ENCODE results near the gene LDAF1.
"Not testable (repeated sequence)": the region's sequence is repeated elsewhere in the genome, so short reads cannot be mapped to it uniquely, and the experiment has no call there.

Gene LDAF1

DNA sequence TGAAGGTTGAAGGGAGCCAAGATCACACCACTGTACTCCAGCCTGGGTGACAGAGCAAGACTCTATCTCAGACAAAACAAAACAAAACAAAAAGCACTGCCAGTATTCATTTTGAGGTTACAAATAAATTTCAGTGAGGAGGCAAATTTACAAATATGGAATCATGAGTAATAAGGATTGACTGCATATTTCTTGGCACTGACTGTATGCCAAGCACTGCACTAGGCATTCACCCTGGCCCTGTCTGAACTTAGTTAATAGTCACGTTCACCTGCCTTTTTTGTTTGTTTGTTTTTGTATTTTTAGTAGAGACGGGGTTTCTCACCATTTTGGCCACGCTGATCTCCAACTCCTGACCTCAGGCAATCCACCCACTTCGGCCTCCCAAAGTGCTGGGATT, 5.1 kb downstream of the LDAF1 start:
- no peak for DNase-seq

DNA sequence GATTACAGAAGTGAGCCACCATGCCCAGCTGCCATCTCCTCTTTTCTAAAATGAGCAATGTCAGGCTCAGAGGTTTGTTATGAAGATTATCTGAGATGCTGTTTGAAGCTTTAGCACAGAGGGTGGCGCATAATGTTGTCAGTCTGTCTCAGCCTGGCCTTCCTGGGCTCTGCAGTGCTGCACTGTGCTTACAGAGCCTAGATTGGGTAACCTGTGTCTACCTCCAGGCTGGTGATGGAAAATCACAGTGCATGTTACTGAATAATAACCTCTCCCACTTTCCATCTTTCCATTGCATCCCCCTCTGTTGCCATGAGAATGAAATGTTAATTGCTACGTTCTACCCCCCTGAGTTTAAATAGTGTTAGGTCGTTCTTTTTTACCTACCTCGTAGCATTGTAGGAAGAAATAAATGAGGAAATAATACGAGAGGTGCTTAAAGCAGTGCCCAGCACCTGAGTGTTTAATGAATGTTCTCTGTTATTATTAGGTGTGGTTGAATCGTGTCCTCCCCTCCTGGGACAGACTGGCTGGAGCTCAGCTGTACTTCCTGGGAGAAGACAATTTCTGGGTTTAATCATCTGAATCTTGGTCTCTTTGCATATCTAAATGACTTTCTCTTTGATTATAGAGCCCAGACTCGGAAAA, 6.2 kb downstream of the LDAF1 start:
- DNase-seq: no peak

- DNase-seq: no peak
These were observed 8.1 kb downstream of the LDAF1 start for GRCh38 chr16:21166561-21166961.

DNA sequence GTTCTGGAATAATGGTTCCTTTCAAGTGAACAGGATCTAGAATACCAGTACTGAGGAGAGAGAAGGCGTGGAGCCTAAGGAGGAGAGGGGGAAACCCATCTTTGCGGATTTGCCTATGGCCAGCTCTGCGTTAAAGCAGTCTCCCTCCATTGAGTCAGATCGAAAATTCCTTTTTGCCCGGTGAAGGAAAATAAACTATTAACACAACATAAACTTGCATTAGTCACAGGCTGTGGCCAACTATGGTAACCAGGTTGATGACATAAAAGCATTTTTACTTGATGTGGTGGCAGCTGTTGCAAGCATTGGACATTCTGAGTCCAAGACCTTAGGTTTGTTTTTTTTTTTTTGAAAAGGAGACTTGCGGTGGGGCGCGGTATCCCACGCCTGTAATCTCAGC, 8.9 kb downstream of the LDAF1 start:
- no peak for DNase-seq

DNA sequence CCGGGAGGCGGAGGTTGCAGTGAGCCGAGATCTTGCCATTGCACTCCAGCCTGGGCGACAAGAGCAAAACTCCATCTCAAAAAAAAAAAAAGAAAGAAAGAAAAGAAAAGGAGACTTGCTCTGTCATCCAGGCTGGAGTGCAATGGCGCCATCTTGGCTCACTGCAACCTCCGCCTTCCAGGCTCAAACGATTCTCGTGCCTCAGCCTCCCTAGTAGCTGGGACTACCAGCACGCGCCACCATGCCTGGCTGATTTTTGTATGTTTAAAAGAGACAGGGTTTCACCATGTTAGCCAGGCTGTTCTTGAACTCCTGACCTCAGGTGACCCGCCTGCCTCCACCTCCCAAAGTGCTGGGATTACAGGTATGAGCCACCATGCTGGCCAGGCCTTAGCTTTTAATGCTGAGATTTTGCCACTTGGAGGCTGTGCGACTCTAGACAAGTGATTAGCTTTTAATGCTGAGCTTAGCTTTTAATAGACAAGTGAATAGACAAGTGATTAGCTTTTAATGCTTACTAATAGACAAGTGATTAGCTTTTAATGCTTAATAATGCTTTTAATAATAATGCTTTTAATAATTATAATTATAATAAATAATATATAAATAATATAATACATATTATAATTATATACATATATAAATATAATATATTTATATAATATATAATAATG, 9.6 kb downstream of the LDAF1 start:
- DNase-seq: no peak

DNA sequence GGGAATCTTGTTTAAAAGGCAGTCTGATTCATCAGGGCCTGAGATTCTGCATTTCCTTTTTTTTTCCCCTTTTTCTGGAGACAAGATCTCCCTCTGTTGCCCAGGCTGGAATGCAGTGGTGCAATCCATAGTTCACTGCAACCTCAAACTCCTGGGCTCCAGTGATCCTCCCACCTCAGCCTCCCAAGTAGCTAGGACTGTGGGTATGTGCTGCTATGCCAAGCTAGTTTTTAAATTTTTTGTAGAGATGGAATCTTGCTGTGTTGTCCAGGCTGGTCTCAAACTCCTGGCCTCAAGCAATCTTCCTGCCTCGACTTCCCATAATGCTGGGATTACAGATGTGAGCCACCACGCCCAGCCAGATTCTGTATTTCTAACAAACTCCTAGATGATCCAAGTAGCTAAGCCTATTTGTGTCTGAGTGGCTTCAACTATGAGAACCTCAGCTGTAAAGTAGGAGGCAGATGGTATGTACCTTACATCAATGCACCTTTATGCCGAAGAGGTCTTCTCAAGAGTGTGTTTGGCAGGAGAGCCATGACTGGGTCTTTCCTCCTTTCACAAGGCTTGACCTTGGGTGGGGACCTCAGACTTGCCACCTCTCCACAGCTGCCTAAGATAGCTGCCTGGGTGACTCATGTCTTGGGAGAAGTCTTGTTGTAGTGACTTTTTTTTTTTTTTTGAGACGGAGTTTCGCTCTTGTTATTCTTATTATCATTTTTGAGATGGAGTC, 10.9 kb downstream of the LDAF1 start:
- no peak for DNase-seq

DNA sequence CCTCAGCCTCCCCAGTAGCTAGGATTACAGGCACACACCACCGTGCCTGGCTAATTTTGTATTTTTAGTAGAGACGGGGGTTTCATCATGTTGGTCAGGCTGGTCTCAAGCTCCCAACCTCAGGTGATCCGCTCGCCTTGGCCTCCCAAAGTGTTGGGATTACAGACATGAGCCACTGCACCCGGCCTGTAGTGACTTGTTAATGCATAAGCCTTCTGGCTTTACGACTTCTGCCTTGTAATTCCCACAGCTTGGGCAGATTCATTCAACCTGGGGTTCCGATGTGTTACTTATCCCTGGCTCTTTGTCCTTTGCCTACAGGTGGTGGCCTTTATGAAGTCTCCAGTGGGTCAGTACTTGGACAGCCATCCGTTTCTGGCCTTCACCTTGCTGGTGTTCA, 11.6 kb downstream of the LDAF1 start:
- DNase-seq: not testable (repeated sequence)

- no peak for DNase-seq
These were observed 14.2 kb downstream of the LDAF1 start for GRCh38 chr16:21172650-21173049.

DNA sequence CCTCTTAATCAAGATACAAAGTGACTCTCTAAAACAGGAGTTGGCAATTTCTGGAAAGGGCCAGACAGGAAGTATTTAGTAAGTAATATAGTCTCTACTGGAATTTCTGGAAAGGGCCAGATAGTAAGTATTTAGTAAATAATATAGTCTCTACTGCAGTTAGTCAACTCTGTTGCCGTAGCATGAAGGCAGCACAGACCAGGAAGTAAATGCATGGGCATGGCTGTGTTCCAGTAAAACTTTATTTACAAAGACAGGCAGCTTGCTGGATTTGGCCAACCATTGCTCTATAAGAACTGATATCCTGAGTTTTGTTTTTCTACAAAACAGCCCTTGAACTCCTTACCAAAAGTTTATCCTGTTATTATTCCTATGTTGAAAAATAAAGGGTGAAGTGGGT, 16.9 kb downstream of the LDAF1 start:
- peak; percentile 10 for DNase-seq

DNA sequence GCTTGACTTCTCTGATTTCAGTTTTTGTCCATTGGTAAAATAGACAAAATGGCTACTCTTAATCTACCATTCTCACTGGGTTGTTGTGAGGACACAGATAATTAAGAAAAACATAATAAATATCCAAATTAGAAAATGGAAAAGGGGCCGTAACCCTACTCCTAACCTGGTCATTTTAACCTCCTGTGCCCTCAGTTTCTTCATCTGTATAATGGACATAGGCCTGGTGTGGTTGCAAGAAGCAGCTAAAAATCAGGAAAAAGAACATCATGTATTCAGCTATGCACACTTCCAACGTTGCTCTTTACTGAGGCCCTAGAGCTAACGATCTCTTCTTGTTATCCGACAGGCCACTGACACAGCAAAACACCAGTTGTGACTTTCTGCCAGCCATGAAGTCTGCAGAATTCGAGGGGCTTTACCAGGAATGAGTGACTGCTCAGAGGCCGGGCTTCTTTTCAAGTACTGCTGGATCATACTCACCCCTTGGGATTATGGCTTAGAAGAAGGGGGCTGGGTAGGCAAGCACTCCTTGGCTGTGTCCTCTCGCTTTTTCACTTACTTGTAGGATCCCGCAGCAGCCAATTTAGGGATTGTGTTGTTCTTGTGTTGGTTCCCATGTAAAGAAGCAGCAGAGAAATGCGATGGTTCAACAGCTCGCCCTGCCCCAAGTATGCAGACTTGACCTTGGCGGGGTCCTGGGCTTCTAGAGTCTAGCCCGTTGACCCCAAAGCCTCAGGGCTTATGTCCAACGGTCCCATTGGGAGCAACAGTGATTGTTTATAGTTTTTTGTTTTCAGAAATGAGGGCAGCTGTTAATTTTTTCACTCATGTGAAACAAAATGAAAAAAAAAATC, 20.9 kb downstream of the LDAF1 start:
- no peak for DNase-seq

DNA sequence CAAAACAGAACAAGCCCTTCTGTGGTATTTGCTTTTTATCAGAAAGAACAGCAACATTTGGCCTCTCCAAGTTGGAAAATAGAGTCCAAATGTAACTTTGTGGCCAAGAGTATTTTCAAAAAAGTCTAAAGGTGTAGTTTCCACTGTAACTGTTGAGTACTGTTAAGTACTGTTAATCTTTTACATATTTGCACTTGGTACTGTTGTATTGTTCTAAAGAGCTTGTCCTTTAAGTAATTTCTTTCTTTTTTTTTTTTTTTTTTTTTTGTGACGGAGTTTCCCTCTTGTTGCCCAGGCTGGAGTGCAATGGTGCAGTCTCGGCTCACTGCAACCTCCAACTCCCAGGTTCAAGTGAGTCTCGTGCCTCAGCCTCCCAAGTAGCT, 21.5 kb downstream of the LDAF1 start:
- no peak for DNase-seq

- DNase-seq: no peak
These were observed 25.5 kb downstream of the LDAF1 start for GRCh38 chr16:21183995-21184394.

DNA sequence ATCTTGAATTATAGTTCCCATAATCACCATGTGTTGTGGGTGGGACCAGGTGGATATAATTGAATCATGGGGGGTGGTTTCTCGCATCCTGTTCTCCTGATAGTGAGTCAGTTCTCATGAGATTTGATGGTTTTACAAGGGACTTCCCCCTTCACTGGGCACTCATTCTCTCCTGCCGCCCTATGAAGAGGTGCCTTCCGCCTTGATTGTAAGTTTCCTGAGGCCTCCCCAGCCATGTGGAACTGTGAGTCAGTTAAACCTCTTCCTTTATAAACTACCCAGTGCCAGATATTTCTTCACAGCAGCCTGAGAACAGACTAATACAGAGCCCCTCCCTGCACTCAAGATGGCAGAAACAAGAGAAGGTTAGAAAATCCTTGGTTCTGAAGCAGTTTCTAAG, 26.4 kb downstream of the LDAF1 start:
- DNase-seq: no peak

DNA sequence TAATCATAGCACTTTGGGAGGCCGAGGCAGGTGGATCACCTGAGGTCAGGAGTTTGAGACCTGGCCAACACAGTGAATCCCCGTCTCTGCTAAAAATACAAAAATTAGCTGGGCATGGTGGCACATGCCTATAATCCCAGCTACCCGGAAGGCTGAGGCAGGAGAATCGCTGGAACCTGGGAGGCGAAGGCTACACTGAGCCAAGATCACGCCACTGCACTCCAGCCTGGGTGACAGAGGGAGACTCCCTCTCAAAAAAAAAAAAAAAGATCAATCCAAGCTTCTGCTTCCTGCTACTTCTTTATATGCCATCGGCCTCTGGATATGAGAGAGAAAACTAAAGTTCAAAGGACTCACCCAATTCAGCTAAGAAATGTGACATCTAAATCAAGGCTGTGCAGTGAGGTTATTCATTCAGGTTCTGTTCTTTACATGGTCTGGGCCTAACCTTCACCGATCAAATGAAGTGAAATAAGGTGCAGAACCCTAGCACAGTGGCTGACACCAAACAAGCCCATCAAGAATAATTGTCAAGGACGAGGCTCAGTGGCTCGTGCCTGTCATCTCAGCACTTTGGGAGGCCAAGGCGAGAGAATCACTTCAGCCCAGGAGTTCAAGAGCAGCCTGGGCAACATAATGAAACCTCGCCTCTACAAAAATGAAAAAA, 27.3 kb downstream of the LDAF1 start:
- DNase-seq: no peak

GRCh38 chr16:21186326-21186691, 27.8 kb downstream of the LDAF1 start:
- DNase-seq: no peak

GRCh38 chr16:21189311-21189710, 30.8 kb downstream of the LDAF1 start:
- DNase-seq: no peak

- no peak for DNase-seq
These were observed 31.5 kb downstream of the LDAF1 start for GRCh38 chr16:21190013-21190412.

GRCh38 chr16:21190599-21190998, 32.1 kb downstream of the LDAF1 start:
- DNase-seq: no peak

- DNase-seq: no peak
These were observed 34.5 kb downstream of the LDAF1 start for GRCh38 chr16:21192991-21193390.

- DNase-seq: no peak
These were observed 36.4 kb downstream of the LDAF1 start for GRCh38 chr16:21194771-21195301.

DNA sequence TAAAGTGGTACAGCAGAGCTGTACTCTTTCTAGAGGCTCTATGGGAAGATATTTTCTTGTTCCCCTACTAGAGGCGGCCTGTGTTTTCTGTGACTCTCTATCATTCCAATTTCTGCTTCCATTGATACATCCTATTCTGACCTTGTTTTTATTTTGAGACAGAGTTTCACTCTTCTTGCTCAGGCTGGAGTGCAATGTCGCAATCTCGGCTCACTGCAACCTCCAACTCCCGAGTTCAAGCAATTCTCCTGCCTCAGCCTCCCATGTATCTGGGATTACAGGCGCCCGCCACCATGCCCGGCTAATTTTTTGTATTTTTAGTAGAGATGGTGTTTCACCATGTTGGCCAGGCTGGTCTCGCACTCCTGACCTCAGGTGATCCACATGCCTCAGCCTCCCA, 36.9 kb downstream of the LDAF1 start:
- not testable (repeated sequence) for DNase-seq

GRCh38 chr16:21197112-21197511, 38.6 kb downstream of the LDAF1 start:
- DNase-seq: no peak

GRCh38 chr16:21197621-21198020, 39.1 kb downstream of the LDAF1 start:
- no peak for DNase-seq

Measured in NCI-H2029 (cell line).